Hindlimb muscle (tissue), 1 donor: ENCODE measurements around the gene SPTBN4. TPM values are rescaled to one million over a fixed set of nuclear protein-coding genes. Genes with fewer than 3 reads are reported as not detected.
"Not testable (repeated sequence)": the region's sequence is repeated elsewhere in the genome, so short reads cannot be mapped to it uniquely, and the experiment has no call there.

Experiments
- DNase-seq: peaks from one replicate; pipeline ENCODE4 v3.0.0-alpha.2; 2013
- polyA plus RNA-seq: library from polyadenylated mRNA; unstranded; fragments of 120-200 nt; gene quantifications from one replicate; pipeline ENCODE4 v1.2.1, GENCODE V29; 2013; ENCODE audit not compliant: insufficient read length

SPTBN4 gene
- polyA plus RNA-seq, 1 donor, result 0.19 TPM

DNA sequence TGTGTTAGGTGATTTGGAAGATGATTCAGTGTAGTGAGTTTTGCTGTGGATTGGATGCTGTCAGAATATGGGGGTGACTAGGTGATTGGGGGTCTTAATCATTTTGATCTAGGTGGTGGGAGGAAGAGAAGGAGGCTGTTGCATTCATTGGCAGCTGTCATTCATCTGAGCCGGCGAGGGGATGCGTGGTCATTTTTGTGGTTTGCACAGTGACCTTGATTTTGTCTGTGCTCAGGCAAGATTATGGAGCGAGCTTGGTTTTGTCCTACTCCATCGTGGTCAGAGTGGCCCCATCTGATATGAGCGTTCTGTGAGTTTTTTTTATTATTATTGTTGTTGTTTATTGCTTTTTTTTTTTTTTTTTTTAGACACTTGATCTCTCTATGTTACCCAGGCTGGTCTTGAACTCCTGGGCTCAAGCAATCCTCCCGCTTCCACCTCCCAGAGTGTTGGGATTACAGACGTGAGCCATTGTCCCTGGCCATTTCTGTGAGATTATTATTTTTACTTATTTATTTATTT is 42.0 kb downstream of the SPTBN4 start:
- no peak for DNase-seq

DNA sequence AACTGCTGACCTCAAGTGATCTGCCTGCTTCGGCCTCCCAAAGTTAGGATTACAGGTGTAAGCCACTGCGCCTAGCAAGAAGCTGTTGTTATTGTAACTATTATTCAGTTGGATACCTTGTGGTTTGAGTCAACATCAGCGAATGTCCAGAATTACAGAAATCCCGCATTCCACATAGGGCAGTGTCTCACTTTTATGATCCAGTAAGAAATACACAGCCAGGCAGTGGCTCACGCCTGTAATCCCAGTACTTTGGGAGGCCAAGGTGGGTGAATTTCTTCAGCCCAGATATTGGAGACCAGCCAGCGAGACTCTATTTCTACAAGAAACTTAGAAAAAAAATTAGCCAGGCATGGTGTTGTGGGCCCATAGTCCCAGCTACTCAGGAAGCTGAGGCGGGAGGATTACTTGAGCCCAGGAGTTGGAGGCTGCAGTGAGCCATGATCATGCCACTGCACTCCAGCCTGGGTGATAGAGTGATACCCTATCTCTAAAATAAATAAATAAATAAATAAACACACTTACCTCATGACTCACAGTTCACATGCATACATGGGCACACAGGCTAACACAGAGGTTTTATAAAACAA is 43.8 kb downstream of the SPTBN4 start:
- no peak for DNase-seq

DNA sequence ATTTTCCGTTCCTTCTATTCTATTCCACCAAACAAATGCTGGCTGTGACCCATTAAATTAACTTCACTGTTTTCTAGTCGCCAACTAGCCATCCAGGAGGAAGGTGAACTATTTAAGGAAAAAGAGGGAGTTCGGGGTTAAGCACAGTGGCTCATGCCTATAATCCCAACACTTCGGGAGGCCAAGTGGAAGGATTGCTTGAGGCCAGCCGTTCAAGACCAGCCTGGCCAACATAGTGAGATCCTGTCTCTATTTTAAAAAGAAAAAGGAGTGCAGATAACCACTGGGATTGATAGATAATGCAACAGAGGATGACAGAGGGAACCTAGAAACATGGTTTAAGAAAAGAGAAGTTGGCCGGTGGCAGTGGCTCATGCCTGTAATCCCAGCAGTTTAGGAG is 44.7 kb downstream of the SPTBN4 start:
- DNase-seq, result no peak

GRCh38 chr19:40512110-40512472 is 45.3 kb downstream of the SPTBN4 start:
- DNase-seq, result no peak

DNA sequence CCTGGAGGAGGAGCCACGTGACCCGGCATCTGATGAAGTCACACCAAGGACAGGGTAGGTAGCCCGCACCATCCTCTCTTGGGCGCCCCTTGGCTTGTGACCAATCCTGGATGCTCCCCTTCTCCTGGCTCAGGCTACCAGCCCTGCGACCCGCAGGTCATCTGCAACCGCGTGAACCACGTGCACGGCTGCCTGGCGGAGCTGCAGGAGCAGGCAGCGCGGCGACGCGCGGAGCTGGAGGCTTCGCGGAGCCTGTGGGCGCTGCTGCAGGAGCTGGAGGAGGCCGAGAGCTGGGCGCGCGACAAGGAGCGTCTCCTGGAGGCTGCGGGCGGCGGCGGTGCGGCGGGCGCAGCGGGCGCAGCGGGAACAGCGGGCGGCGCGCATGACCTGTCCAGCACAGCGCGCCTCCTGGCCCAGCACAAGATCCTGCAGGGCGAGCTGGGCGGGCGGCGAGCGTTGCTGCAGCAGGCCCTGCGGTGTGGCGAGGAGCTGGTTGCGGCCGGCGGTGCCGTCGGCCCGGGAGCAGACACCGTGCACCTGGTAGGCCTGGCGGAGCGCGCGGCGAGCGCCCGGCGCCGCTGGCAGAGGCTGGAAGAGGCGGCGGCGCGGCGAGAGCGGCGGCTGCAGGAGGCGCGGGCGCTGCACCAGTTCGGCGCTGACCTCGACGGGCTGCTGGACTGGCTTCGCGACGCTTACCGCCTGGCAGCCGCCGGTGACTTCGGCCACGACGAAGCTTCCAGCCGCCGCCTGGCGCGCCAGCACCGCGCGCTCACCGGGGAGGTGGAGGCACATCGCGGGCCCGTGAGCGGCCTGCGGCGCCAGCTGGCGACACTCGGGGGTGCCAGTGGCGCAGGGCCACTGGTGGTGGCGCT is 45.9 kb downstream of the SPTBN4 start:
- no peak for DNase-seq

GRCh38 chr19:40513345-40513678 is 46.5 kb downstream of the SPTBN4 start:
- no peak for DNase-seq

- no peak for DNase-seq
These were observed 47.0 kb downstream of the SPTBN4 start for GRCh38 chr19:40513741-40514315.

GRCh38 chr19:40517248-40517647 is 50.4 kb downstream of the SPTBN4 start:
- no peak for DNase-seq

DNA sequence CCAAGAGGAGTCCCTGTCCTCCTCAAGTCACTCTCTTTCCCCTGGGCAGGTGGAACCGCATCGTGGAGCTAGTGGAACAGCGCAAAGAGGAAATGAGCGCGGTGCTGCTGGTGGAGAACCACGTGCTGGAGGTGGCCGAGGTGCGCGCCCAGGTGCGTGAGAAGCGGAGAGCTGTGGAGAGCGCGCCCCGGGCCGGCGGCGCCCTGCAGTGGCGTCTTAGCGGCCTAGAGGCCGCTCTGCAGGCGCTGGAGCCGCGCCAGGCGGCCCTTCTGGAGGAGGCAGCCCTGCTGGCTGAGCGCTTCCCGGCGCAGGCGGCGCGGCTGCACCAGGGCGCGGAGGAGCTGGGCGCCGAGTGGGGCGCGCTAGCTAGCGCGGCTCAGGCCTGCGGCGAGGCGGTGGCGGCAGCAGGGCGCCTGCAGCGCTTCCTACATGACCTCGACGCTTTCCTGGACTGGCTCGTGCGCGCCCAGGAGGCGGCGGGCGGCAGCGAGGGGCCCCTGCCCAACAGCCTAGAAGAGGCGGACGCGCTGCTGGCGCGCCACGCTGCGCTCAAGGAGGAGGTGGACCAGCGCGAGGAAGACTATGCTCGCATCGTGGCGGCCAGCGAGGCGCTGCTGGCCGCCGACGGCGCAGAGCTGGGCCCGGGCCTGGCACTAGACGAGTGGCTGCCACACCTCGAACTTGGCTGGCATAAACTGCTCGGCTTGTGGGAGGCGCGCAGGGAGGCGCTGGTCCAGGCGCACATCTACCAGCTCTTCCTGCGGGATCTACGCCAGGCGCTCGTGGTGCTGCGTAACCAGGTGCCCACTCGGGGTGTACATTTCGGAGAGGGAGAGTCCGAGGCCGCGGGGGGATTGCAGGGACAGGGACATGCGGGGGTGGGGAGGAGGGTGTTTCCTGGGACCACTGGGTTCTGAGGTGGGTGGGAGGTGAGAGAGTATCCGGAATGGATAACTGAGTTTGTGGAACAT is 52.8 kb downstream of the SPTBN4 start:
- no peak for DNase-seq

DNA sequence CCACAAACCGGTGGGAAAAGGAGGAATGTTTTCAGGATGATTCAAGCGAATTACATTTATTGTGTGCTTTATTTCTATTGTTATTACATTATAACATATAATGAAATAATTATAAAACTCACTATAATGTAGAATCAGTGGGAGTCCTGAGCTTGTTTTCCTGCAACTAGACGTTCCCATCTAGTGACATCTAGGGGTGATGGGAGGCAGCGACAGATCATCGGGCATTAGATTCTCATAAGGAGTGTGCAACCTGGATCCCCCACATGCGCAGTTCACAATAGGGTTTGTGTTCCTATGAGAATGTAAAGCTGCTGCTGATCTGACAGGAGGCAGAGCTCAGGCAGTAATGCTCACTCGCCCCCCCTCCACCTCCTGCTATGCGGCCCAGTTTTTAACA is 54.5 kb downstream of the SPTBN4 start:
- DNase-seq, result no peak

DNA sequence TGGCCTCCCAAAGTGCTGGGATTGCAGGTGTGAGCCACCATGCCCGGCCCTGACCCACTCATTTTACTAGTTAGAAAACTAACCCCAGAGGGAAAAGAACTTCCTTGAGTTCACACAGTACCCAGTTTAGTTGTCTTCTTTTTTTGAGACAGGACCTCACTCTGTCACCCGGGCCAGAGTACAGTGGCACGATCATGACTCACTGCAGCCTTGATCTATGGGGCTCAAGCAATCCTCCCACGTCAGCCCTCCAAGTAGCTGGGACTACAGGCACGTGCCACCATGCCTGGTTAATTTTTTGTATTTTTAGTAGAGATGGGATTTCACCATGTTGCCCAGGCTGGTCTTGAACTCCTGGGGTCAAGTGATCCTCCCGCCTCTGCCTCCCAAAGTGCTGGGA is 55.1 kb downstream of the SPTBN4 start:
- DNase-seq, result not testable (repeated sequence)

DNA sequence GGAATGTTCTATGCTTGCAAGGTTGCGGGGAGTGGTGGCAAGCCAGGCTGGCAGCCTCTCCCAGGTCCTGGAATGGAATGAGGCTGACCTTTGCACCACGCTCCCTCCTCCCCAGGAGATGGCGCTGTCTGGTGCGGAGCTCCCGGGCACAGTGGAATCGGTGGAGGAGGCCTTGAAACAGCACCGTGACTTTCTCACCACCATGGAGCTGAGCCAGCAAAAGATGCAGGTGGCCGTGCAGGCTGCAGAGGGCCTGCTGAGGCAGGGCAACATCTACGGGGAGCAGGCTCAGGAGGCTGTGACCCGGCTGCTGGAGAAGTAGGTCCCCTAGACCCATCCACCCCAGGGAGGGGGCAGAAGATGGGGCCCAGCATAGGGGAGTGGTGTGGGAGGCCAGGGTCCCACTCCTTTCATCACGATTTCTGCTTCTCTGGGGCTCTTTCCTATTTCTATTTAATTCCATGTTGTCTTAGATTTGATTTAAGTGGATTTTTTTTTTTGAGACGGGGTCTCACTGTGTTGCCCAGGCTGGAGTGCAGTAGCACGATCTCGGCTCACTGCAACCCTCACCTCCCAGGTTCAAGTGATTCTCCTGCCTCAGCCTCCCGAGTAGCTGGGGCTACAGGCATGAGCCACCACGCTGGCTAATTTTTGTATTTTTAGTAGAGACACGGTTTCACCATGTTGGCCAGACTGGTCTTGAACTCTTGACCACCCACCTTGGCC is 56.7 kb downstream of the SPTBN4 start:
- no peak for DNase-seq

- no peak for DNase-seq
These were observed 57.3 kb downstream of the SPTBN4 start for GRCh38 chr19:40524133-40524549.

GRCh38 chr19:40524655-40525054 is 57.9 kb downstream of the SPTBN4 start:
- no peak for DNase-seq

DNA sequence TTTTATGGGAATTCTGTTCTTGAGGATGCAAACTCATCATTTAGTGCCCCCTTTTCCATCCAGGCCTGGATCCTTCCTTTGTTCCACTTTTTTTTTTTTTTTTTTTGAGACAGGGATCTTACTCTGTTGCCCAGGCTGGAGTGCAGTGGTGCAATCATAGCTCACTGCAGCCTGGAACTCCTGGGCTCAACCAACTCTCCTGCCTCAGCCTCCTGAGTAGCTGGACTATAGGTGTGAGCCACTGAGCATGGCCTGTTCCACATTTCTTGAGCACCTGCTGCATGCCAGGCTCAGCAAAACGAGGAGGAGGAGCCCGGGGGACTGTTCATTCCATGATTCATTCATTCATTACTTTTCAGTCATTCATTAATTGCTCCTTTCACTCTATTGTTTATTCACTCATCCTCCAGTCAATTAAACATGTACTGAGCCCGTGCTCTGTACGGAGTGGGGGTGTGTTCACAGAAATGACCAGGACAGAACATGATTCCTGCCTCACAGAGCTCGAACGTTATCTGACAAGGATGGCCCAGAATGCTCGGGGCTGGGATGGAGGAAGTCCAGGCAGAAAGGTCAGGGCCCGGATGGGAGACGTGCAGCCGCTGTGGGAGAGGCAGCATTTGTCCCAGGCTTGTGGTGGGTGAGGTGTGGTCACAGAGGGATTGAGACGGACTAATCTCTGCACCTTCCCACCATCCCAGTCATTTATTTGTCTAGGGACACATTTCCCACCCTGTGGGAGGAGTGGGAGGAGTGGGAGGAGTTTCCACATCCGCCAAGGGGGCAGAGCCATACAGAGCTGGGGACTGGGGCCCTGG is 58.6 kb downstream of the SPTBN4 start:
- no peak for DNase-seq

- DNase-seq, result no peak
These were observed 61.3 kb downstream of the SPTBN4 start for GRCh38 chr19:40528078-40528477.

GRCh38 chr19:40528533-40529092 is 61.8 kb downstream of the SPTBN4 start:
- no peak for DNase-seq

DNA sequence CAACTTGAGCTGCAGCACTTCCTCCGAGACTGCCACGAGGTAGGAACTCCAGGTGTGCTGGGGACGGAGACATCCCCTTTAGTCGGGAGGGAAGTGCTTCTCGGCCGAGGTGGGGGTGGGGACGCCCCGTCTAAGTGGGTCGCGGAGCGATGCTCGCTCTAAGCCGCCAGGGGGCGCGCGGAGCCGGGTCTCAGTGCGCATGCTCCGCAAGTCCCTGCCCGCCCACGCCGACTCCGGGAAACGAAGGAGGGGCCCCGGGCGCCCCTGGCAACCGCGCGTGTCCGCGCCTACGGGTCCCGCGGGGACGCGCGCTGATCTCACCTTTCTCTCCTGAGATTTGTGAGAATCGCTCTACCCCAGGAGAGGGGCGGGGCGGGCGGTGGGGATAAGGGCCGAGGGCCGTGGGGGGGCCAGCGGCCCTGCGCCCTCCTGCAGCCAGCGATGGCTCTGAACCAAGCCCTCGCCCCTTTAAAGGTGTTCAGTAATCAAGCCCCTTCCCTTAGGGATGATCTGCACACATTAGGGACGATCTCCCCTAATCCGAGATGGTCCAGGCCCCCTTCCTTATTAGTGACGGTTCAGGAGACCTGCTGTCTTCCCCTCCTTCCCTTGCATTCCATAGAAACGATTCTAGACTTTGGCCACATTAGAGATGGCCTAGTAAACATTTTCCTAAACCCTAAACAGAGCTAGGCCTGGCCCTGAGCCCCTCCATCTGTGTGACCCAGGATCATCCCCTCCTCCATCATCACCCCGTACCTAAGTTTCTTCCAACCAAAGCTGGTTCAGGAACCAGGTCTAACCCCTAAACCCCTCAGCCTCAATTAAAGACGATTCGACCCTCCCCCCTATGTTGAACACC is 62.5 kb downstream of the SPTBN4 start:
- peak; percentile 88 for DNase-seq

DNA sequence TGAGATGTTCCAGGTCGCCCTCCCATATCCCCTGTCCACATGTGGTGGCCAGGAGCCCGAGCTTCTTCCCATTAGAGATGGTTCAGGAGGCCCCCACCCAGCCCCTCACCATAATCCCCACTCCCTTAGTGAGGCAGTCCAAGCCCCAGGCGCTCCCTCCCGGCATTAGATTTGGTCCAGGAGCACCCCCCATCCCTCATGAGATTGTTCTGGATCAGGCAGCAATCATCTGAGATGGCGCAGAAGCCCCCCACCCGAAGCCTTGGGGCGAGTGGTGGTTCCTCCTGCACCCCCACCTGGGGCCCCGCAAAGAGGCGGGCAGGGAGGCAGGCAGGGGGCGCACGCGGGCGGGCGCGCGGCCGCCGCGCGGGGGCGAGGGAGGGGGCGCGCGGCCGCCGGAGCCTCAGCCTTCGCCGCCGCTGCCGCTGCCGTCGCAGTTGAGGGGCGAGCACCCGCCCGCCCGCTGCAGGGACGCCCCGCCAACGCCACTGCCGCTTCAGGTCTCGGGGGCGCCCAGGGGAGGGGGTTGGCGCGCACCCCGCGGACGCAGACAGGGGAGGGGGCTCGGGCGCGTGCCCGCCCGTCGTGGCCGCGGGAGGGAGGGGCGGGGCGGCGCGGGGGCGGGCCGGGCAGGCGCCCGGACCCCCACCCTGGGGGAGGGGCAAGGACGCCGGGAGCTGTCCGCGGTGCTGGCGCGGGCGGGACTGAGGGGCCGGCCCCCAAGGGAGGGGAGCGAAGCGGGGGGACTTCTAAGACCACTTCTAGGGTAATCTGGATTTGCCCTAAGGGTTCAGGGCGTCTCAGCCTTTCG is 63.5 kb downstream of the SPTBN4 start:
- DNase-seq, result no peak
